IMR-90 (cell line): Measurements from ENCODE around the gene SPON1. TPM values are rescaled to one million over a fixed set of nuclear protein-coding genes. Genes with fewer than 3 reads are reported as not detected.

Experiments used
- ATAC-seq: fragments of 200-7000 bp; cut with Tn5 transposase; 2 replicates; pipeline ENCODE4 v1.9.1; 2020; ENCODE audit warnings: low read depth, mild to moderate bottlenecking, moderate library complexity
- BruUV-seq: library from RNA; stranded (reverse); fragments of 400-500 nt; replicated peaks from 2 replicates; lab custom pipeline; 2021; lab: Mats Ljungman, UMichigan
- CTCF ChIA-PET: fragments of 300-600 bp; formaldehyde crosslinking; extraction: SDS; loops from one replicate; lab custom pipeline; 2021; ENCODE audit warnings: antibody characterized with exemption; lab: Yijun Ruan, JAX
- POLR2A ChIA-PET: fragments of 300-600 bp; sonication (Branson Sonifier 250); formaldehyde crosslinking; loops from one replicate; lab custom pipeline; 2022; ENCODE audit warnings: antibody characterized with exemption; ENCODE audit not compliant: unreplicated experiment; lab: Charles Lee
- DNase-seq: peaks from one replicate; pipeline ENCODE4 v3.0.0; 2013
- H2AFZ ChIP-seq: replicated peaks from 2 replicates; pipeline ENCODE3; 2013; ENCODE audit warnings: low read length, mild to moderate bottlenecking; ENCODE audit not compliant: poor library complexity
- H2AK5ac ChIP-seq: 2 replicates; pipeline ENCODE4 v1.6.1; 2013; ENCODE audit warnings: low read depth, low read length, inconsistent platforms
- H2AK9ac ChIP-seq: replicated peaks from 2 replicates; pipeline ENCODE3; 2013; ENCODE audit warnings: mild to moderate bottlenecking, low read depth, low read length, moderate library complexity; ENCODE audit not compliant: poor library complexity
- H2BK120ac ChIP-seq: 2 replicates; pipeline ENCODE4 v1.6.1; 2013; ENCODE audit warnings: low read depth, low read length, inconsistent platforms
- H2BK15ac ChIP-seq: 3 replicates; pipeline ENCODE4 v1.6.1; 2013; ENCODE audit warnings: low read depth, low read length, inconsistent platforms
- H2BK20ac ChIP-seq: 2 replicates; pipeline ENCODE4 v1.6.1; 2013; ENCODE audit warnings: low read depth, mild to moderate bottlenecking, inconsistent platforms, low read length, moderate library complexity
- H2BK5ac ChIP-seq: 2 replicates; pipeline ENCODE4 v1.6.1; 2013; ENCODE audit warnings: mild to moderate bottlenecking, low read depth, low read length, inconsistent platforms; ENCODE audit not compliant: poor library complexity, severe bottlenecking
- H3K14ac ChIP-seq: replicated peaks from 2 replicates; pipeline ENCODE4 v1.6.1; 2013; ENCODE audit warnings: low read depth, low read length, inconsistent platforms
- H3K18ac ChIP-seq: 2 replicates; pipeline ENCODE4 v1.6.1; 2013; ENCODE audit warnings: low read depth, low read length, control low read depth
- H3K23ac ChIP-seq: 2 replicates; pipeline ENCODE4 v1.6.1; 2013; ENCODE audit warnings: low read depth, low read length, inconsistent platforms
- H3K27ac ChIP-seq: 2 replicates; pipeline ENCODE4 v1.5.1; 2013; ENCODE audit warnings: mild to moderate bottlenecking, control low read depth, low read length; ENCODE audit not compliant: insufficient read depth
- H3K27me3 ChIP-seq: 2 replicates; pipeline ENCODE4 v1.6.1; 2013; ENCODE audit warnings: low read length; ENCODE audit not compliant: control insufficient read depth, insufficient read depth
- H3K36me3 ChIP-seq: 2 replicates; pipeline ENCODE4 v1.6.1; 2013; ENCODE audit warnings: low read length, mixed read lengths; ENCODE audit not compliant: control insufficient read depth, insufficient read depth
- H3K4ac ChIP-seq: 2 replicates; pipeline ENCODE4 v1.6.1; 2013; ENCODE audit warnings: low read depth, low read length, inconsistent platforms
- H3K4me1 ChIP-seq: 2 replicates; pipeline ENCODE4 v1.6.1; 2013; ENCODE audit warnings: low read length, mixed read lengths; ENCODE audit not compliant: control insufficient read depth, insufficient read depth
- H3K4me2 ChIP-seq: 2 replicates; pipeline ENCODE4 v1.6.1; 2013; ENCODE audit warnings: low read depth, mild to moderate bottlenecking, control low read depth, low read length, moderate library complexity
- H3K4me3 ChIP-seq: 2 replicates; pipeline ENCODE4 v1.5.1; 2013; ENCODE audit warnings: low read depth, mild to moderate bottlenecking, control low read depth, low read length, moderate library complexity; ENCODE audit not compliant: insufficient read depth
- H3K56ac ChIP-seq: 2 replicates; pipeline ENCODE4 v1.6.1; 2013; ENCODE audit warnings: low read length, inconsistent platforms; ENCODE audit not compliant: insufficient read depth; ENCODE audit errors: extremely low read depth
- H3K79me1 ChIP-seq, 2 experiments: 2 replicates each; pipeline ENCODE4 v1.6.1; 2013; ENCODE audit warnings: low read length in 2 of 2, inconsistent platforms in 1 of 2, low read depth in 1 of 2
- H3K9ac ChIP-seq: 2 replicates; pipeline ENCODE4 v1.6.1; 2013; ENCODE audit warnings: low read depth, low read length, control low read depth
- H3K9me1 ChIP-seq: 2 replicates; pipeline ENCODE4 v1.6.1; 2013; ENCODE audit warnings: low read length, inconsistent platforms; ENCODE audit not compliant: insufficient read depth
- H3K9me3 ChIP-seq: 2 replicates; pipeline ENCODE4 v1.6.1; 2013; ENCODE audit warnings: low read length; ENCODE audit not compliant: control insufficient read depth, insufficient read depth
- H4K20me1 ChIP-seq: 2 replicates; pipeline ENCODE4 v1.6.1; 2013; ENCODE audit warnings: low read length, inconsistent platforms; ENCODE audit not compliant: insufficient read depth
- H4K5ac ChIP-seq: 2 replicates; pipeline ENCODE4 v1.6.1; 2013; ENCODE audit warnings: mild to moderate bottlenecking, low read depth, low read length, control low read depth
- H4K8ac ChIP-seq, 2 experiments: 2 replicates each; pipeline ENCODE4 v1.6.1; 2013; ENCODE audit warnings: low read depth in 2 of 2, low read length in 2 of 2, control low read depth in 1 of 2, inconsistent platforms in 1 of 2
- H4K91ac ChIP-seq: 2 replicates; pipeline ENCODE4 v1.6.1; 2013; ENCODE audit warnings: low read depth, low read length, inconsistent platforms; ENCODE audit not compliant: insufficient read depth
- CEBPB ChIP-seq: IDR thresholded peaks from 2 replicates; pipeline ENCODE4 v1.6.1; 2012; ENCODE audit warnings: low read depth, low read length, improper control_type of control experiment
- CHD1 ChIP-seq: IDR thresholded peaks from 2 replicates; pipeline ENCODE4 v1.6.1; 2012; ENCODE audit warnings: low read depth, low read length, improper control_type of control experiment
- FOS ChIP-seq: fragments of 150-350 bp; IDR thresholded peaks from 2 replicates; pipeline ENCODE4 v1.6.1; 2016; ENCODE audit warnings: low read depth, low read length
- MAFK ChIP-seq: IDR thresholded peaks from 2 replicates; pipeline ENCODE4 v1.6.1; 2012; ENCODE audit warnings: low read depth, low read length, improper control_type of control experiment
- MXI1 ChIP-seq: IDR thresholded peaks from 2 replicates; pipeline ENCODE4 v1.6.1; 2012; ENCODE audit warnings: low read depth, mild to moderate bottlenecking, low read length, moderate library complexity, borderline replicate concordance
- NFE2L2 ChIP-seq: fragments of 150-350 bp; IDR thresholded peaks from 2 replicates; pipeline ENCODE4 v1.6.1; 2016; ENCODE audit warnings: low read depth, mild to moderate bottlenecking, low read length
- RAD21 ChIP-seq: IDR thresholded peaks from 2 replicates; pipeline ENCODE4 v1.6.1; 2012; ENCODE audit warnings: low read length, improper control_type of control experiment
- RCOR1 ChIP-seq: IDR thresholded peaks from 2 replicates; pipeline ENCODE4 v1.6.1; 2012; ENCODE audit warnings: mild to moderate bottlenecking, low read length, improper control_type of control experiment; ENCODE audit not compliant: insufficient replicate concordance
- RFX5 ChIP-seq: IDR thresholded peaks from 2 replicates; pipeline ENCODE4 v1.8.0; 2012; ENCODE audit warnings: low read depth, mild to moderate bottlenecking, low read length, moderate library complexity
- SMC3 ChIP-seq: fragments of 150-350 bp; IDR thresholded peaks from 2 replicates; pipeline ENCODE4 v1.6.1; 2016; ENCODE audit warnings: low read depth, mild to moderate bottlenecking, antibody characterized with exemption, low read length, moderate library complexity
- WGBS, 2 experiments: methylation state at CpG; one replicate each; pipeline versions ENCODE4 v1.1.5 to v1.1.7; 2013; ENCODE audit warnings: missing lambda C conversion rate in 2 of 2; ENCODE audit not compliant: insufficient read length in 1 of 2; ENCODE audit errors: extremely low coverage in 2 of 2; 5-methylcytosine and 5-hydroxymethylcytosine counted together
- dilution Hi-C: fragments of 300-500 bp; cut with HindIII; formaldehyde crosslinking; loops from one replicate; pipeline ENCODE4 v1.14.3; 2018; ENCODE audit warnings: low sequenced_read_pairs; ENCODE audit not compliant: unreplicated experiment
- in situ Hi-C: fragments of 300-500 bp; cut with MboI; formaldehyde crosslinking; loops from 3 replicates; pipeline ENCODE4 v1.14.3; 2019; ENCODE audit warnings: low sequenced_read_pairs, inconsistent platforms, mixed read lengths
- intact Hi-C: fragments of 100-400 bp; cut with micrococcal nuclease; formaldehyde crosslinking; loops from 2 replicates; pipeline ENCODE4 v1.10.0; 2022
- polyA plus RNA-seq, 3 experiments: library from polyadenylated mRNA; depleted of rRNA; stranded (reverse); fragments of >200 nt; gene quantifications; 2 replicates each; pipeline ENCODE4 v1.2.3, GENCODE V29; 2012; ENCODE audit warnings: low replicate concordance in 1 of 3
- total RNA-seq: library from RNA; depleted of rRNA; stranded (reverse); fragments of >200 nt; gene quantifications from 2 replicates; pipeline ENCODE4 v1.2.3, GENCODE V29; 2012
- TF ChIP-seq, protein P1 (sequence below): fragments of 150-350 bp; IDR thresholded peaks from 2 replicates; pipeline ENCODE4 v1.6.1; 2016; ENCODE audit warnings: low read depth, mild to moderate bottlenecking, low read length, moderate library complexity, borderline replicate concordance
- TF ChIP-seq, protein P2 (sequence below): conservative IDR thresholded peaks from 2 replicates; pipeline ENCODE4 v1.5.1; 2012; ENCODE audit warnings: mild to moderate bottlenecking, low read depth, low read length, improper control_type of control experiment
- TF ChIP-seq, protein P3 (sequence below): fragments of 150-350 bp; IDR thresholded peaks from 2 replicates; pipeline ENCODE4 v1.6.1; 2017; ENCODE audit warnings: mild to moderate bottlenecking, antibody characterized with exemption, low read length, low read depth

Gene SPON1
- total and polyA plus RNA-seq, 2 of the 4 experiments (the other 2 are of a cell fraction): 0.62 to 0.72 TPM

DNA sequence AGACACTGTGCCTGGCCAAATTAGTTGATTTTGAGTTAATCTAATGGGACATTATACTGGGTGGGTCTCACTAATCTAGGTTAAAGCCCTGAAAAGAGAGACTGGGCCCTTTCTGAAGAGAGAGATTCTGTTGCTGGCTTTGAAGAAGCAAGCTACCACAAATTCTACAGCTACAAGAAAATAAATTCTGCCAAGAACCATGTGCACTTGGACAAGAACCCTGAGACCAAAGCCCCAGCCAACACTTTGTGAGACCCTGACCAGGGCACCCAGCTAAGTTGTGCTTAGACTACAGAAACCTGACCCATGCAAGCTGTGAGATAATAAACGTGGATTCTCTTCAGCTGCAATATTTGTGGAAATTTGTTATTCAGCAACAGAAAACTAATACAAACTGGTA lies 20.1 kb upstream of the SPON1 start:
- Histone ChIP-seq H2AK5ac (no peak overlapping the region), H3K79me1 (no peaks in the 10 kb centered on the region), H2BK5ac (no peak overlapping the region), H2BK20ac (no peak overlapping the region), H3K27ac (no peak overlapping the region), H3K4ac (no peak overlapping the region), H3K4me3 (no peak overlapping the region), H3K18ac (no peak overlapping the region), H4K5ac (no peak overlapping the region), H4K20me1 (no peaks in the 10 kb centered on the region), H3K23ac (no peak overlapping the region), H3K14ac (no peak overlapping the region), H3K27me3 (no peaks in the 10 kb centered on the region; the same call in 1 of the 2 replicates), H2BK120ac (no peak overlapping the region), H4K91ac (no peak overlapping the region), H2BK15ac (no peak overlapping the region), H3K9me3 (no peaks in the 10 kb centered on the region), H3K36me3 (no peaks in the 10 kb centered on the region), H4K8ac (no peak overlapping the region), H3K9me1 (peaks cover 4% of the 10 kb centered on the region; the same call in 1 of the 2 replicates), H2AK9ac (no peak overlapping the region), H2AFZ (no peak overlapping the region), H3K4me2 (no peak overlapping the region), H3K4me1 (peaks cover 2% of the 10 kb centered on the region; the same call in 1 of the 2 replicates), H3K9ac (no peak overlapping the region), H3K56ac (no peak overlapping the region)
- POLR2A ChIA-PET: no interaction called here
- BruUV-seq: no TSS peak
- DNase-seq (no peak), ATAC-seq (no peak)
- in situ Hi-C loops (no loop called here), dilution Hi-C loops (no loop called here), intact Hi-C loops (no loop called here)
- CTCF ChIA-PET: interaction anchor here (0.6 kb wide), 1 partner anchor 14 kb away, joined by 3 read pairs; no protein-coding TSS in a partner anchor
- TF ChIP-seq, protein P1, sequence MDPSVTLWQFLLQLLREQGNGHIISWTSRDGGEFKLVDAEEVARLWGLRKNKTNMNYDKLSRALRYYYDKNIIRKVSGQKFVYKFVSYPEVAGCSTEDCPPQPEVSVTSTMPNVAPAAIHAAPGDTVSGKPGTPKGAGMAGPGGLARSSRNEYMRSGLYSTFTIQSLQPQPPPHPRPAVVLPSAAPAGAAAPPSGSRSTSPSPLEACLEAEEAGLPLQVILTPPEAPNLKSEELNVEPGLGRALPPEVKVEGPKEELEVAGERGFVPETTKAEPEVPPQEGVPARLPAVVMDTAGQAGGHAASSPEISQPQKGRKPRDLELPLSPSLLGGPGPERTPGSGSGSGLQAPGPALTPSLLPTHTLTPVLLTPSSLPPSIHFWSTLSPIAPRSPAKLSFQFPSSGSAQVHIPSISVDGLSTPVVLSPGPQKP: no peak
- TF ChIP-seq CHD1 (no peak), MXI1 (no peak), MAFK (no peak), RCOR1 (no peak), FOS (no peak), RAD21 (no peak), NFE2L2 (no peak), RFX5 (no peak), SMC3 (no peak), CEBPB (no peak)
- TF ChIP-seq, protein P2, sequence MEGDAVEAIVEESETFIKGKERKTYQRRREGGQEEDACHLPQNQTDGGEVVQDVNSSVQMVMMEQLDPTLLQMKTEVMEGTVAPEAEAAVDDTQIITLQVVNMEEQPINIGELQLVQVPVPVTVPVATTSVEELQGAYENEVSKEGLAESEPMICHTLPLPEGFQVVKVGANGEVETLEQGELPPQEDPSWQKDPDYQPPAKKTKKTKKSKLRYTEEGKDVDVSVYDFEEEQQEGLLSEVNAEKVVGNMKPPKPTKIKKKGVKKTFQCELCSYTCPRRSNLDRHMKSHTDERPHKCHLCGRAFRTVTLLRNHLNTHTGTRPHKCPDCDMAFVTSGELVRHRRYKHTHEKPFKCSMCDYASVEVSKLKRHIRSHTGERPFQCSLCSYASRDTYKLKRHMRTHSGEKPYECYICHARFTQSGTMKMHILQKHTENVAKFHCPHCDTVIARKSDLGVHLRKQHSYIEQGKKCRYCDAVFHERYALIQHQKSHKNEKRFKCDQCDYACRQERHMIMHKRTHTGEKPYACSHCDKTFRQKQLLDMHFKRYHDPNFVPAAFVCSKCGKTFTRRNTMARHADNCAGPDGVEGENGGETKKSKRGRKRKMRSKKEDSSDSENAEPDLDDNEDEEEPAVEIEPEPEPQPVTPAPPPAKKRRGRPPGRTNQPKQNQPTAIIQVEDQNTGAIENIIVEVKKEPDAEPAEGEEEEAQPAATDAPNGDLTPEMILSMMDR: no peak
- TF ChIP-seq, protein P3, sequence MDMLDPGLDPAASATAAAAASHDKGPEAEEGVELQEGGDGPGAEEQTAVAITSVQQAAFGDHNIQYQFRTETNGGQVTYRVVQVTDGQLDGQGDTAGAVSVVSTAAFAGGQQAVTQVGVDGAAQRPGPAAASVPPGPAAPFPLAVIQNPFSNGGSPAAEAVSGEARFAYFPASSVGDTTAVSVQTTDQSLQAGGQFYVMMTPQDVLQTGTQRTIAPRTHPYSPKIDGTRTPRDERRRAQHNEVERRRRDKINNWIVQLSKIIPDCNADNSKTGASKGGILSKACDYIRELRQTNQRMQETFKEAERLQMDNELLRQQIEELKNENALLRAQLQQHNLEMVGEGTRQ: no peak
- WGBS, 2 experiments: no CpG with 5 or more reads among the region's 1 CpG
